ENCODE results near the gene MACF1. TPM values are rescaled to one million over a fixed set of nuclear protein-coding genes. Genes with fewer than 3 reads are reported as not detected.

MACF1 gene
- total and polyA plus RNA-seq, 2 experiments from 2014 or later, result 80.4 to 261 TPM

- H3K4me3 ChIP-seq, result no peak overlapping the region
- H3K4me1 ChIP-seq (ENCODE audit: low read depth), result no peaks in the 10 kb centered on the region
- no peak overlapping the region for H3K27ac ChIP-seq
- H3K36me3 ChIP-seq, result no peaks in the 10 kb centered on the region
- H3K9me3 ChIP-seq (ENCODE audit: low read depth), result no peaks in the 10 kb centered on the region
- no peaks in the 10 kb centered on the region for H3K27me3 ChIP-seq
- no peak for DNase-seq (ENCODE audit: low read depth in 1 of 2, low spot score in 1 of 2)
- TF ChIP-seq CTCF (IDR thresholded peaks at IDR 0.05; ENCODE audit: low read depth, low read length), result no peak
Observed at GRCh38 chr1:39529901-39530535, 325.5 kb downstream of the MACF1 start.

- no peaks in the 10 kb centered on the region for H3K9me3 ChIP-seq (ENCODE audit: low read depth)
- no peak overlapping the region for H3K4me3 ChIP-seq
- no peaks in the 10 kb centered on the region for H3K4me1 ChIP-seq (ENCODE audit: low read depth)
- no peak for DNase-seq (ENCODE audit: low read depth in 1 of 2, low spot score in 1 of 2)
- no peak for TF ChIP-seq CTCF (IDR thresholded peaks at IDR 0.05; ENCODE audit: low read depth, low read length)
- H3K27me3 ChIP-seq, result no peaks in the 10 kb centered on the region
- no peak overlapping the region for H3K27ac ChIP-seq
- H3K36me3 ChIP-seq, result no peaks in the 10 kb centered on the region
Observed at GRCh38 chr1:39531526-39531925, 327.0 kb downstream of the MACF1 start.

- Histone ChIP-seq H3K36me3 (no peaks in the 10 kb centered on the region), H3K27me3 (no peaks in the 10 kb centered on the region), H3K4me1 (ENCODE audit: low read depth) (no peaks in the 10 kb centered on the region), H3K4me3 (no peak overlapping the region), H3K9me3 (ENCODE audit: low read depth) (no peaks in the 10 kb centered on the region), H3K27ac (no peak overlapping the region)
- TF ChIP-seq CTCF (IDR thresholded peaks at IDR 0.05; ENCODE audit: low read depth, low read length), result no peak
- DNase-seq (ENCODE audit: low read depth in 1 of 2, low spot score in 1 of 2), result no peak
Observed at GRCh38 chr1:39533442-39533841, 328.9 kb downstream of the MACF1 start.

Other genes starting within 250 kb of the MACF1 start
- 93.6 and 125 TPM in 2 replicates for gene AKIRIN1, start 213.4 kb upstream of the MACF1 start, total RNA-seq
- 124 and 138 TPM in 2 replicates for gene AKIRIN1, start 213.4 kb upstream of the MACF1 start, polyA plus RNA-seq
- gene NDUFS5, start 178.3 kb upstream of the MACF1 start, total RNA-seq, result 978 and 1,045 TPM in 2 replicates
- 921 and 1,004 TPM in 2 replicates for gene NDUFS5, start 178.3 kb upstream of the MACF1 start, polyA plus RNA-seq

Data from cardiac muscle cell (in vitro differentiated cells and primary cell).